AG04450 (cell line): Measurements from ENCODE around the gene TTC28. TPM values are rescaled to one million over a fixed set of nuclear protein-coding genes. Genes with fewer than 3 reads are reported as not detected.

Experiments
- CTCF ChIA-PET: fragments of 300-600, 350-600 bp; formaldehyde crosslinking; extraction: SDS; loops from one replicate; lab custom pipeline; 2022; ENCODE audit warnings: antibody characterized with exemption, inconsistent platforms; lab: Charles Lee
- POLR2A ChIA-PET: fragments of 350-600 bp; formaldehyde crosslinking; extraction: SDS; loops from one replicate; lab custom pipeline; 2021; ENCODE audit warnings: antibody characterized with exemption, inconsistent platforms; lab: Yijun Ruan, JAX
- DNase-seq: peaks from one replicate; pipeline ENCODE4 v3.0.0-alpha.2; 2011; ENCODE audit warnings: low read depth, low spot score
- H3K27ac ChIP-seq: one replicate; pipeline ENCODE4 v1.5.1; 2012; ENCODE audit warnings: low read depth, low read length, control low read depth
- H3K27me3 ChIP-seq: one replicate; pipeline ENCODE4 v1.6.0; 2012; ENCODE audit warnings: low read length; ENCODE audit not compliant: control insufficient read depth, insufficient read depth
- H3K4me3 ChIP-seq: 2 replicates; pipeline ENCODE4 v1.5.1; 2011; ENCODE audit warnings: mild to moderate bottlenecking, low read depth, low read length, control low read depth
- H3K9me3 ChIP-seq: 2 replicates; pipeline ENCODE4 v1.5.1; 2012; ENCODE audit warnings: low read length; ENCODE audit not compliant: control insufficient read depth, insufficient read depth
- polyA plus RNA-seq: library from polyadenylated mRNA; depleted of rRNA; stranded (reverse); fragments of >200 nt; gene quantifications from 2 replicates; pipeline ENCODE4 v1.2.3, GENCODE V29; 2011
- TF ChIP-seq, protein P1 (sequence below): IDR thresholded peaks from 2 replicates; pipeline ENCODE4 v1.5.1; 2011; ENCODE audit warnings: low read depth, low read length, control low read depth, inconsistent platforms

TTC28 gene
- polyA plus RNA-seq, 1 experiment: 11.2 TPM

DNA sequence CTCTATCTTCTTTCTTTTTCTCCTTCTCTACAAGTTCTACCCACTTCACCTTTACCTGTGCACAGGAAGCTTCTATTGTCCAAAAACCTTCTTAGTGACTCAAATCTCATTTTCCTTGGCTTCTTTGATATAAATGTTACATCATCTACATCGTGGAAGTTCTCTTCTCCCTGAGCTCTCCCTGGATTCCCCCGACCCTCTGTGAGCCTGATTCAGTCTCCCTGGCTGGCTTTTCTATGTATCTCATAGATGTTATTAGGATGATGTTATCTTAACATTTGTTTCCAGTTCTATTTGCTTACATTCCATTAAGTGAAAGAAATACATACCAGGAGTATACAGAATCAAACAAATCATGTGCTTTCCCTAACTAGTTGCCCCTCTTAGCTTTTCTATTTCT is 524.8 kb downstream of the TTC28 start:
- TF ChIP-seq, protein P1, sequence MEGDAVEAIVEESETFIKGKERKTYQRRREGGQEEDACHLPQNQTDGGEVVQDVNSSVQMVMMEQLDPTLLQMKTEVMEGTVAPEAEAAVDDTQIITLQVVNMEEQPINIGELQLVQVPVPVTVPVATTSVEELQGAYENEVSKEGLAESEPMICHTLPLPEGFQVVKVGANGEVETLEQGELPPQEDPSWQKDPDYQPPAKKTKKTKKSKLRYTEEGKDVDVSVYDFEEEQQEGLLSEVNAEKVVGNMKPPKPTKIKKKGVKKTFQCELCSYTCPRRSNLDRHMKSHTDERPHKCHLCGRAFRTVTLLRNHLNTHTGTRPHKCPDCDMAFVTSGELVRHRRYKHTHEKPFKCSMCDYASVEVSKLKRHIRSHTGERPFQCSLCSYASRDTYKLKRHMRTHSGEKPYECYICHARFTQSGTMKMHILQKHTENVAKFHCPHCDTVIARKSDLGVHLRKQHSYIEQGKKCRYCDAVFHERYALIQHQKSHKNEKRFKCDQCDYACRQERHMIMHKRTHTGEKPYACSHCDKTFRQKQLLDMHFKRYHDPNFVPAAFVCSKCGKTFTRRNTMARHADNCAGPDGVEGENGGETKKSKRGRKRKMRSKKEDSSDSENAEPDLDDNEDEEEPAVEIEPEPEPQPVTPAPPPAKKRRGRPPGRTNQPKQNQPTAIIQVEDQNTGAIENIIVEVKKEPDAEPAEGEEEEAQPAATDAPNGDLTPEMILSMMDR: no peak
- Histone ChIP-seq H3K4me3 (no peak overlapping the region), H3K9me3 (no peaks in the 10 kb centered on the region), H3K27me3 (no peaks in the 10 kb centered on the region), H3K27ac (no peak overlapping the region)
- POLR2A ChIA-PET: no interaction called here
- CTCF ChIA-PET: no interaction called here
- peak; percentile 15 for DNase-seq

DNA sequence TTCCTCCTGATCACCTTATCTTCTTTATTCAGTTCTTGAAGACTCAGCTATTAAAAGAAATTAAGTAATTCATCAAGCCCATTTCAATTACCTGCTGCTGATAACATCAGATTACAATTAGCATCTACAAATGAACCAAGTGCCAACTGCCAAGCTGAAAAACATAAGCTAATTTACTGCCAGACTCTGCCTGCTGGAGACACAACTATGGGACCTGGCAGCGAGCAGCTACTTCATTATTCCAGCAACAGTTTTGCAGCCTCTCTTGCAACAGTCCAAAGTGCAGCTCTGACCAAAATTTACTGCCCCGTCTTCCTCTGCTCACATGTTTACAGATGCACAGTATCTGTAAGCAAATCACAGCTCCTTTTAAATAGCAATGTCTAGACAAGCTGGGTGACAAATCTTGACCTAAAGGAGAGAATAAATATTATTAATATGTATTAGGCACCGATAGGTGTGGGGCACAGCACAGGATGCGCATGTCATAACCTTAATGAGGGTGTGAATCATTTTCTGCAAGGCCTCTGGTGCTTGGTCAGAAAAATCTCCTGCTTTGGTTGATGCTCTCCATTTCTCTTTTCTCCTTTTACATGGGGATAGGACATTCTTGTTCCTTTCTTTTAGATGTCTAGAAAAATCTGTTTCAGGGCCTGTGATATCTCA is 528.4 kb downstream of the TTC28 start:
- ChIA-PET POLR2A (interaction anchor here (0.6 kb wide), 1 partner anchor 24 kb away, joined by 3 read pairs; no protein-coding TSS in a partner anchor), CTCF (no interaction called here)
- Histone ChIP-seq H3K27me3 (no peaks in the 10 kb centered on the region), H3K9me3 (no peaks in the 10 kb centered on the region), H3K27ac (no peak overlapping the region), H3K4me3 (no peak overlapping the region)
- no peak for DNase-seq
- TF ChIP-seq, protein P1: no peak

DNA sequence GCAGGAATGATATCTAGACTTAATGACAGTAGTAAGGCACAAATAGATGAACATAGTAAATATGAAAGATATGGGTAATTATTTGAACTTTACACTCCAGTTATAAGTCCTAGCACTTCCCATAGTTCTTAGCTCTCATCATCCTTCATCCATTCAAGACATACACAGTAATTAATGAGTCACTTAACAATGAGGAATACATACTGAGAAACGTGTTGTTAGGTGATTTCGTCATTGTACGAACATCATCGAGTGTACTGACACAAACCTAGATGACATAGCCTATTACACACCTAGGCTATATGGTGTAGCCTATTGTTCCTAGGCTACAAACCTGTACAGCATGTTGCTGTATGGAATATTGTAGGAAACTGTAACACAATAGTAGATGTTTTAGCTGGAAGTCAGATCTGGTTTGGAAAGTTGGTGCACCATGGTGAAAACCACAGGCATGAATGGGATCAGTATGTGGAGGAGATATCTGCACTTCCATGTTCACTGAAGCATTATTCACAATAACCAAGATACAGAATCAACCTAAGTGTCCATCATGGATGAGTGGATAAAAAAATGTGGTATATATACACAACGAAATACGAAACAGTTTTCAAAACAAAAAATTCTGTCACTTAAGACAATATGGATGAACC is 530.7 kb downstream of the TTC28 start:
- Histone ChIP-seq H3K27ac (no peak overlapping the region), H3K9me3 (no peaks in the 10 kb centered on the region), H3K27me3 (no peaks in the 10 kb centered on the region), H3K4me3 (no peak overlapping the region)
- CTCF ChIA-PET: no interaction called here
- no peak for DNase-seq
- POLR2A ChIA-PET: no interaction called here
- TF ChIP-seq, protein P1: no peak

DNA sequence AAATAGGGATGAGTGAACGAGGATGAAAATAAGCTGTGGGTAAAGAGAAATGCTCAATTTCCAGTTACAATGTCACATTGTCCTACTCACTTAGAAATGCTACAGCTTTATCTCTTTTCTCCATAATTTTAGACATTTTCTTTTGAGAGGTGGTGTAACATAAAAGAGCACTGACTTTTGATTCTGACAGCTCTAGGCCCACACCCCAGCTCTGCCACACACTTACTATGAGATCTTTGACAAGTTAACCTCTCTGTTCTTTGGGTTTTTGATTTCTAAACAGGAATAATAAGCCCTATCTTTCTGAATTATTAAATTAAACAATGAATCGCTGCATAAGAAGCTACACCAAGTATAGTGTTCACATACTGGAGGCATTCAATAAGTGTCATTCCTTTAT is 532.2 kb downstream of the TTC28 start:
- ChIA-PET POLR2A (no interaction called here), CTCF (interaction anchor here (1.3 kb wide), 1 partner anchor 127 kb away, joined by 3 read pairs; no protein-coding TSS in a partner anchor)
- Histone ChIP-seq H3K27ac (no peak overlapping the region), H3K4me3 (no peak overlapping the region), H3K27me3 (no peaks in the 10 kb centered on the region), H3K9me3 (no peaks in the 10 kb centered on the region)
- DNase-seq: no peak
- TF ChIP-seq, protein P1: no peak
